ENCODE data around the gene SLC24A3. TPM values are rescaled to one million over a fixed set of nuclear protein-coding genes. Genes with fewer than 3 reads are reported as not detected.
"Not testable (repeated sequence)": the region's sequence is repeated elsewhere in the genome, so short reads cannot be mapped to it uniquely, and the experiment has no call there.

SLC24A3 gene
- total RNA-seq, 1 experiment from 2014 or later = 0.06 TPM

GRCh38 chr20:19624221-19624965 is 412.0 kb downstream of the SLC24A3 start:
- no peak for DNase-seq (ENCODE audit: low read depth)

- DNase-seq (ENCODE audit: low read depth) = peak; percentile 81
Observed at GRCh38 chr20:19625426-19625825, 413.0 kb downstream of the SLC24A3 start.

- DNase-seq (ENCODE audit: low read depth) = no peak
Observed at GRCh38 chr20:19626896-19627295, 414.5 kb downstream of the SLC24A3 start.

- DNase-seq (ENCODE audit: low read depth) = peak; percentile 50
Observed at GRCh38 chr20:19628570-19629134, 416.2 kb downstream of the SLC24A3 start.

- no peak for DNase-seq (ENCODE audit: low read depth)
Observed at GRCh38 chr20:19631410-19631809, 419.0 kb downstream of the SLC24A3 start.

- no peak for DNase-seq (ENCODE audit: low read depth)
Observed at GRCh38 chr20:19633985-19634384, 421.5 kb downstream of the SLC24A3 start.

GRCh38 chr20:19639471-19640045 is 427.1 kb downstream of the SLC24A3 start:
- DNase-seq (ENCODE audit: low read depth) = not testable (repeated sequence)

- no peak for DNase-seq (ENCODE audit: low read depth)
Observed at GRCh38 chr20:19642860-19643259, 430.4 kb downstream of the SLC24A3 start.

GRCh38 chr20:19644085-19644484 is 431.6 kb downstream of the SLC24A3 start:
- DNase-seq (ENCODE audit: low read depth) = no peak

GRCh38 chr20:19646963-19647362 is 434.5 kb downstream of the SLC24A3 start:
- DNase-seq (ENCODE audit: low read depth) = no peak

GRCh38 chr20:19648024-19648423 is 435.6 kb downstream of the SLC24A3 start:
- DNase-seq (ENCODE audit: low read depth) = no peak

GRCh38 chr20:19649041-19649440 is 436.6 kb downstream of the SLC24A3 start:
- DNase-seq (ENCODE audit: low read depth) = no peak

GRCh38 chr20:19652591-19653026 is 440.2 kb downstream of the SLC24A3 start:
- no peak for DNase-seq (ENCODE audit: low read depth)

- no peak for DNase-seq (ENCODE audit: low read depth)
Observed at GRCh38 chr20:19653327-19653726, 440.9 kb downstream of the SLC24A3 start.

- DNase-seq (ENCODE audit: low read depth) = no peak
Observed at GRCh38 chr20:19654921-19655320, 442.5 kb downstream of the SLC24A3 start.

- DNase-seq (ENCODE audit: low read depth) = no peak
Observed at GRCh38 chr20:19658137-19658536, 445.7 kb downstream of the SLC24A3 start.

- DNase-seq (ENCODE audit: low read depth) = no peak
Observed at GRCh38 chr20:19659448-19659847, 447.0 kb downstream of the SLC24A3 start.

- no peak for DNase-seq (ENCODE audit: low read depth)
Observed at GRCh38 chr20:19660808-19661378, 448.5 kb downstream of the SLC24A3 start.

GRCh38 chr20:19661717-19662636 is 449.5 kb downstream of the SLC24A3 start:
- DNase-seq (ENCODE audit: low read depth) = peak; percentile 58

GRCh38 chr20:19662637-19662995 is 450.2 kb downstream of the SLC24A3 start:
- no peak for DNase-seq (ENCODE audit: low read depth)

- DNase-seq (ENCODE audit: low read depth) = no peak
Observed at GRCh38 chr20:19668418-19668817, 456.0 kb downstream of the SLC24A3 start.

GRCh38 chr20:19670829-19671228 is 458.4 kb downstream of the SLC24A3 start:
- DNase-seq (ENCODE audit: low read depth) = no peak
